DOHH2 (cell line): ENCODE results near the gene MMP8.

Experiments
- CTCF ChIP-seq: fragments of 200-600 bp; sonication (generic); IDR thresholded peaks from one replicate; pipeline ENCODE4 v1.5.1; 2014; ENCODE audit warnings: antibody characterized with exemption, mild to moderate bottlenecking, low read depth, low read length; ENCODE audit not compliant: poor library complexity, severe bottlenecking
- EZH2phosphoT487 ChIP-seq: fragments of 200-600 bp; sonication (generic); IDR thresholded peaks from 2 replicates; pipeline ENCODE4 v1.6.1; 2017; ENCODE audit warnings: borderline replicate concordance, mild to moderate bottlenecking, antibody characterized with exemption, low read length, moderate library complexity, mixed read lengths

GRCh38 chr11:102771351-102771750 lies 46.6 kb upstream of the MMP8 start:
- TF ChIP-seq CTCF, result no peak
- no peak for TF ChIP-seq EZH2phosphoT487
